ENCODE data around the gene MPRIP.

MPRIP gene

GRCh38 chr17:17108451-17109049, 66.3 kb downstream of the MPRIP start:
- no peak for DNase-seq (ENCODE audit: low read depth)

- DNase-seq (ENCODE audit: low read depth): no peak
These were observed 67.0 kb downstream of the MPRIP start for GRCh38 chr17:17109256-17109655.

GRCh38 chr17:17109907-17110306, 67.7 kb downstream of the MPRIP start:
- DNase-seq (ENCODE audit: low read depth): no peak

- DNase-seq (ENCODE audit: low read depth): no peak
These were observed 68.3 kb downstream of the MPRIP start for GRCh38 chr17:17110520-17110919.

GRCh38 chr17:17111401-17112393, 69.4 kb downstream of the MPRIP start:
- no peak for DNase-seq (ENCODE audit: low read depth)

GRCh38 chr17:17112628-17113200, 70.5 kb downstream of the MPRIP start:
- no peak for DNase-seq (ENCODE audit: low read depth)

- no peak for DNase-seq (ENCODE audit: low read depth)
These were observed 72.5 kb downstream of the MPRIP start for GRCh38 chr17:17114592-17115225.

- no peak for DNase-seq (ENCODE audit: low read depth)
These were observed 73.4 kb downstream of the MPRIP start for GRCh38 chr17:17115620-17116019.

- no peak for DNase-seq (ENCODE audit: low read depth)
These were observed 74.1 kb downstream of the MPRIP start for GRCh38 chr17:17116406-17116805.

GRCh38 chr17:17117923-17118322, 75.7 kb downstream of the MPRIP start:
- DNase-seq (ENCODE audit: low read depth): no peak

GRCh38 chr17:17118399-17118798, 76.1 kb downstream of the MPRIP start:
- no peak for DNase-seq (ENCODE audit: low read depth)

- DNase-seq (ENCODE audit: low read depth): no peak
These were observed 76.8 kb downstream of the MPRIP start for GRCh38 chr17:17119106-17119505.

- no peak for DNase-seq (ENCODE audit: low read depth)
These were observed 77.3 kb downstream of the MPRIP start for GRCh38 chr17:17119533-17119932.

- DNase-seq (ENCODE audit: low read depth): no peak
These were observed 78.0 kb downstream of the MPRIP start for GRCh38 chr17:17120294-17120693.

GRCh38 chr17:17120701-17121100, 78.4 kb downstream of the MPRIP start:
- DNase-seq (ENCODE audit: low read depth): no peak

- no peak for DNase-seq (ENCODE audit: low read depth)
These were observed 78.9 kb downstream of the MPRIP start for GRCh38 chr17:17121162-17121561.

- DNase-seq (ENCODE audit: low read depth): no peak
These were observed 80.7 kb downstream of the MPRIP start for GRCh38 chr17:17122781-17123483.

- no peak for DNase-seq (ENCODE audit: low read depth)
These were observed 82.1 kb downstream of the MPRIP start for GRCh38 chr17:17124341-17124740.

- no peak for DNase-seq (ENCODE audit: low read depth)
These were observed 83.2 kb downstream of the MPRIP start for GRCh38 chr17:17125136-17126084.

Measured in HS-27A (cell line).